Right lobe of liver (tissue), 4 donors: Measurements from ENCODE around the gene SLC25A38.

Experiments
- CTCF ChIP-seq, 4 donors: fragments of 200-600 bp in 3 of 4; fragments of 450-650 bp in 1 of 4; IDR thresholded peaks; one replicate each; pipeline versions ENCODE4 v1.5.1 to v1.8.0; 2016 to 2022; ENCODE audit warnings: antibody characterized with exemption in 4 of 4, mild to moderate bottlenecking in 2 of 4
- POLR2A ChIP-seq: fragments of 450-650 bp; IDR thresholded peaks from one replicate; pipeline ENCODE4 v1.6.1; 2017; ENCODE audit warnings: antibody characterized with exemption, mild to moderate bottlenecking
- donor health status: DM: no; HTN: no; CAD: no.
- donor health status: DM: no; HTN: no; CAD: no.
- donor health status: DM: no; HTN: yes; CAD: no.

DNA sequence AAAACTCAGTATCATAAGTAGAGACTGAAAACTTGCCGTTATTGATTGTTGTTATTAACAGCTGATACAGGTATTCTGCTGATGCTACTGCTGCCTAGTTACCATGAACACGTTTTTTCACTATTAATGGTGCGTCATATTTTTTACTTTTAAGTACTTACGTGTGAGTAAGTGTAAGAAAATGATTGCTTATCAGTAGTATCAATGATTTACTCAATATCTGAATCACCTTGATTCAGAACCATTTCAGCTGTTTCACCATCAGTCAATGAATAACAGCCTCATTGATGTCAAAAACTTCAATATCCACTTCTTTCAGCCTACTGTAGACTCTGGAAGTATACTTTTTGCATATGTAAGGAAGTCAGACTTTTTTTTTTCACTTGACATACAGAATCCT is 49.0 kb upstream of the SLC25A38 start:
- no peak for TF ChIP-seq POLR2A
- no peak for TF ChIP-seq CTCF (IDR thresholded peaks at IDR 0.05)
